Measurements from ENCODE around the gene AAMP. TPM values are rescaled to one million over a fixed set of nuclear protein-coding genes. Genes with fewer than 3 reads are reported as not detected.

The AAMP gene
- polyA plus RNA-seq, 3 donors, result 137 to 150 (median 144) TPM

DNA sequence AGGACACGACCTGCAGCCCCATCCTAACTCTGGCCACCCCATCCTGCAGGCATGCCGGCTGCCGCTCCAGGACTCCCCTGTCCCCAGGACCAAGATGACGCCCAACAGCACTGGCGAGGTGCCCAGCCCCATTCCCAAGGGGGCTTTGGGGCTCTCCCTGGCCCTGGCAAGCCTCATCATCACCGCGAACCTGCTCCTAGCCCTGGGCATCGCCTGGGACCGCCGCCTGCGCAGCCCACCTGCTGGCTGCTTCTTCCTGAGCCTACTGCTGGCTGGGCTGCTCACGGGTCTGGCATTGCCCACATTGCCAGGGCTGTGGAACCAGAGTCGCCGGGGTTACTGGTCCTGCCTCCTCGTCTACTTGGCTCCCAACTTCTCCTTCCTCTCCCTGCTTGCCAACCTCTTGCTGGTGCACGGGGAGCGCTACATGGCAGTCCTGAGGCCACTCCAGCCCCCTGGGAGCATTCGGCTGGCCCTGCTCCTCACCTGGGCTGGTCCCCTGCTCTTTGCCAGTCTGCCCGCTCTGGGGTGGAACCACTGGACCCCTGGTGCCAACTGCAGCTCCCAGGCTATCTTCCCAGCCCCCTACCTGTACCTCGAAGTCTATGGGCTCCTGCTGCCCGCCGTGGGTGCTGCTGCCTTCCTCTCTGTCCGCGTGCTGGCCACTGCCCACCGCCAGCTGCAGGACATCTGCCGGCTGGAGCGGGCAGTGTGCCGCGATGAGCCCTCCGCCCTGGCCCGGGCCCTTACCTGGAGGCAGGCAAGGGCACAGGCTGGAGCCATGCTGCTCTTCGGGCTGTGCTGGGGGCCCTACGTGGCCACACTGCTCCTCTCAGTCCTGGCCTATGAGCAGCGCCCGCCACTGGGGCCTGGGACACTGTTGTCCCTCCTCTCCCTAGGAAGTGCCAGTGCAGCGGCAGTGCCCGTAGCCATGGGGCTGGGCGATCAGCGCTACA, 7.0 kb downstream of the AAMP start:
- DNase-seq, result no peak

DNA sequence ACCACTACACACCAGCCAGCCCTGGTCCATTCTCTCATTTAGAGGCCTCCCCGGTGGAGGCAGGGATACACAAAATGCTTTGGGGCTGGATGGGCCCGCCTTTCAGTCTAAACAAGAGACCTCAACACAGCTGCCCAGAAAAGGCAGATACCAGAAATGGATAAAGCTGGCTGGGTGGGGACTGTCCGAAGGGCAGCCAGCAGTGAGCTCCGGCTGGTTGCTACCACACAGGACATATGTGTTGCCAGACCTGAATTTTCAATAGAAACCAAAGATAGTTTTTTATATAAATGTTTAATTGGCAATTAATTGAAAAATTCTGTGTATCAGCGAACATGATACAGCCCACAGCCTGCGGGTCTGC, 7.7 kb downstream of the AAMP start:
- DNase-seq, result no peak

DNA sequence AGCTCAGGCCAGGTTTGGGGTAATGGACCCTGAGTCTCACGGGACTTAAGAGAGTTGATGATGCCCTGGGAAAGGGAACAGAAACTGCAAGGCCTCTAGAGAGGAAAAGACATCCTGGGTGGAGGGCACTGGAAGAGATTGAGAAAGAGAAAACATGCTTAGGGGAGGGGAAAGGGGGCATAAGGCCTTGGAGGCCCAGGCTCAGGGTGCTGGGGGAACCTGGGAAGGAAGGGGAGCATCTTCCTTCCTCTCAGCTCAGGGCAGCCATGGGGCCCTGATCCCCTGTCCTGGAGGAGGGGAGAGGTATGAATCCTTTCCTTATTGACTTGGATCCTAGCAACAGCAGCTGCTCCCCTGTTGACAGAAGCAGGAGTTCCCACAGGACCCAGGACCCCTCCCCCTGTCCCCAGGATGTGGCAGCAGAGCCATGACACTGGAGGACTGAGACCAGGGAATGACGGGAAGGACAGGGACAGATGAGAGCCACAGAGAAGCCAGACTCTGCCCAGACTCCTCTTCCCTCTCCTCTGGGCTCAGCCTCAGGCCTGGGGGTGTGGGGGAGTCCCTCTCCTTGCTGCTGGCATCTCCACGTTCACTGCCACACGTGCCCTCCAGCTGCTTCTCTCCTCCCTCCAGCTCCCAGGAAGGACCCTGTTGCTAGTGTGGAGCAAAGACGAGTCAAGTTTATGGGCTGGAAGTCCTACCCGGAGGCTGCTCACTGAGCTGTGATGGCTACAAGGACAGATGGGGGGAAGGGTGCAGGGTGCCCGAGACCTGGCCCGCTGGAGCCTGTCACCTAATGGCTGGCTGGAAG, 8.3 kb downstream of the AAMP start:
- DNase-seq, result no peak

- peak; percentile 76 for DNase-seq
These were observed 9.1 kb downstream of the AAMP start, which contains the start of gene GPBAR1 for GRCh38 chr2:218260742-218261422. TSS of gene GPBAR1 (plus strand) at chr2:218261015. CDS start at chr2:218262725, 1,710 bp downstream.

GRCh38 chr2:218260166-218260565, 9.8 kb downstream of the AAMP start:
- DNase-seq, result no peak

DNA sequence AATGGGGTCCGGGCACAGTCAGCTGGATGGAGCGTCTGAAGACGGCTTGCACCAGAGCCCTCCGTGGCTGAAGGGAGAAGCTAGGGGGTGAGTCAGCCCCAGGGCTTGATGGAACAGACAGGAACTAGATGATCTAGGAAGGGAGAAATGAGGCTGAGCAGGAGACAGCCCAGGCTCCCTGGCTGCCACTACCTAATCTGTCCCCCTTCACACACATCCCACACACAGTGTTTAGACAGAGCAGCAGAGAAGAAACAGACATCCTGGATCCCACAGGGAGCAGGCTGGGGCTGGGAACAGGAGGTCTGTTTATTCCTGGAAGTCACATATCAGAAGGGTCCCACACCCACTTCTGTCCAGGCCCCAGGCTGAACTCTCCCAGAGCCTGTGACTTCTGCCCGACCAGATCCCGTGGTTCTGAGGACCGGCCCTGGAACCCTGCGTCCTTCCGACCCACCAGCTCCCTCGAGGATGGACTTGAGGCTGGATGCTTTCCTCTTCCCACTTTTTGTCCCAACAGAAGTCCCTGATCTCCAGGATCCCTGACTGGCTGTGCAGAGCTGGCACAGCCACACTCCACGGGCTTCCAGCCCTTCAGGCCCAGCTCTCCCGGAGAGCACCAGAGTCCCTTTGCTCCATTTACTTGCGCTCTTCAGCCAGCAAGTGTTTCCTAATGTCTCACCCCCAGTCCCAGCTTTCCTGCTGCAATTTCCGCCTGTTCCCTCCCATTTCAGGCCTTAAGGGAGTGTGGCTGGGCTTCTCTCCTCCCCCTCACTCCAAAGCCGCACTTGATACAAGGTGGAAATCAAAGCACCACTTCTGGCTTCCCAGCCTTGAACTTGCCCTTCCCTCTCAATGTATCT, 10.6 kb downstream of the AAMP start:
- DNase-seq, result no peak

- DNase-seq, result no peak
These were observed 12.5 kb downstream of the AAMP start for GRCh38 chr2:218257390-218257981.

DNA sequence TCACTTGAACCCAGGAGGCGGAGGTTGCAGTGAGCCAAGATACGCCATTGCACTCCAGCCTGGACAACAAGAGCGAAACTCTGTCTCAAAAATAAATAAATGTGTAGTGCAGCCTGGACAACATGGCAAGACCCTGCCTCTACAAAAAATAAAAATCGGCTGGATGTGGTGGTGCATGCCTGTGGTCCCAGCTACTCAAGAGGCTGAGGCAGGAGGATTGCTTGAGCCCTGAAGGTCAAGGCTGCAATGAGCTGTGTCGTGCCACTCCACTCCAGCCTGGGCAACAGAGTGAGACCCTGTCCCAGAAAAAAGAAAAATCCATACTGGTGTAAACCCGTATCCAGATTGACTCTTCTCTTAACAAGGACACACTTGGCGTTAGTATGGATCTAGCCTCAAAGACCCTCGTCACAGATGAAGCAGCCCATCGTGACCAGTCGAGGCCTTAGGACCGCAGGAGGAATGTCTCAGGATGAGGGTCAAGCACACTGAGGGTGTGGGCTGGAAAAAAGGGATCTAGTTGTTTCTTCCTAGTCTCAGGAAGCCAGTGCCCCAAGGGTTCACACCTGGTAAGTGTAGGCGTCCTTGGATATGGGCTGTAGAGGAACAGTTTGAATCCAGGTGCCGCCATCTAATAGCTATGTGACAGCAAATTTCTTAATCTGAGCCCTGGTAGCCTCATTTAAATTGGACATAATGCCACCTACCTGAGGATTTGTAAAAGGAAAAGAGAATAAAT, 13.2 kb downstream of the AAMP start:
- DNase-seq, result no peak

GRCh38 chr2:218255446-218255845, 14.5 kb downstream of the AAMP start:
- DNase-seq, result no peak

- DNase-seq, result no peak
These were observed 16.7 kb downstream of the AAMP start for GRCh38 chr2:218253232-218253625.

GRCh38 chr2:218252509-218253231, 17.3 kb downstream of the AAMP start:
- DNase-seq, result no peak

DNA sequence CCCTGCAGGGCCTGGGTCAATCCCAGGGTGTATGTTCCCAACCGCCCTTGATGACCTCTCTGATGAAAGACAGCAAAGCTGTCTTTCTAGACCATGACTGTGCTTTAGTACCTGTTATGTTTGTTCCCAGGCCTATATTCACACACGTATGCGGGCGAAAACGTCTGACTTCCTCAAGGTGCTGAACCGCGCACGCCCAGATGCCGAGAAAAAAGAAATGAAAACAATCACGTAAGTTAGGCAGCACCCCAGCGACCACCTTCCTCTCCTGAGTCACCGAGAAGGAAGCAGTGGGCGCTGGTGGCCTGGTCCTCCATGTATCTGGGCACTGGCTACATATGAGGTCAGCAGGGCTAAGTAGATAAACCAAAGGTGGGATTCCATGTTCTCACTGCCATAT, 20.2 kb downstream of the AAMP start:
- DNase-seq, result no peak

DNA sequence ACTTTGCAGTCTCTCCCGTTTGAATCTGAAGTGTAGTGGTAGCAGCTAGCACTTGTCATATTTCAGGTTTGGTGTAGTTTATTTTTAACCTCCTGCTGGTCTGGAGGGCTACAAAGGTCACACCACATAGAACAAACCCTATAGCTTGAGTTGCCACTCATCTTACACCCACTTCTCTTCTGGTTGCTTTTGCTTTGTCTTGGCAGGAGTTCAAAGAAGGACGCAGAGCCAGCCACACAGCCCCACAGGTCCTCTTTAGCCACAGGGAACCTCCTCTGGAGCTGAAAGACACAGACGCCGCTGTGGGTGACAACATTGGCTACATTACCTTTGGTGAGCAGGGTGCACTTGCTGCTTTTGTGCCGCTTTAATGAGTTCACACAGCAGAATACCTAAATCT, 24.7 kb downstream of the AAMP start:
- no peak for DNase-seq

DNA sequence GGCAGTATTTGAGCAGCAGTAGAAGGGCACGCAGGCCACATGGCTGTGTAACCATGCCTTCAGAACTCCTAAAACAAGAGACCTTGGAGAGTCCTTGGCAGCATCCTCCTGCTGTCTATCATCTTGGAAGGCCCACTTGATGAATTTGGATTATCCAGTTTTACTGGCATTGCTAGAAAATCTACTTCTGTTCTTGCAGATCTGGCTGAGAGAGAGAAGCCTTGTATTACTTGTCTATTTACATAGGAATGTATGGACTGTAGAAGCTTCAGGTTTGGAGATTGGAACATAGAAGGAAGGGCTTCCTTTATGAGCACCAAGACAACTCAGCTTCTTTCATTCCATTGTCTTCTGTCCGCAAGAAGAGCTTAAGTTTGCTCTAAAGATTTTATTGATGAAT, 25.3 kb downstream of the AAMP start:
- DNase-seq, result no peak

GRCh38 chr2:218244204-218244603, 25.7 kb downstream of the AAMP start:
- DNase-seq, result no peak

GRCh38 chr2:218238887-218239286, 31.1 kb downstream of the AAMP start:
- DNase-seq, result no peak

- no peak for DNase-seq
These were observed 33.1 kb downstream of the AAMP start for GRCh38 chr2:218236829-218237228.

- no peak for DNase-seq
These were observed 34.9 kb downstream of the AAMP start for GRCh38 chr2:218235017-218235416.

- no peak for DNase-seq
These were observed 35.4 kb downstream of the AAMP start for GRCh38 chr2:218234521-218234920.
